ENCODE measurements around the gene TIMMDC1. TPM values are rescaled to one million over a fixed set of nuclear protein-coding genes. Genes with fewer than 3 reads are reported as not detected.

TIMMDC1 gene
- total RNA-seq, 1 donor from 2014 or later: 73.0 TPM

DNA sequence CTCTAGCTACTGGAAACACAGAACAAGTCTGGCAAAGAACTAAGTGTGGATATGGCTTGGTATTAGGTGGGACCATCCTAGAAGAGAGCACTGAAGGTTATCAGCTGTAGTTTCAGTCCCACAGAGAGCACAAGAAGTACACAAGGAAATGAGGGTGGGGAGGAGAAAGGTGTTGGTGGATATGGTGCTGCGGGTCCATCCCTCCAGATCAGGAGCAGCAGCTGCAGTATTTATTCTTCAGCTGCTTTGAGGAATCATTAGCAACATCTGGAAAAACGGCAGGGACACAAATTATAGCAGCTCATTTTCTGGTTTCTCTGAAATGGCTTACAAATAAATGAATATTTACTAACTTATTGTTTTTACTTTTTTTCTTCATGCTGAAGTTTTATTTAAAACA is 32.1 kb downstream of the TIMMDC1 start:
- Mint-ChIP-seq H3K27me3 (no peaks in the 10 kb centered on the region), H3K4me1 (peaks cover 15% of the 10 kb centered on the region), H3K27ac (no peak overlapping the region), H3K9me3 (no peaks in the 10 kb centered on the region), H3K36me3 (ENCODE audit: low read depth) (peaks cover 89% of the 10 kb centered on the region), H3K4me3 (no peak overlapping the region)
- ATAC-seq (ENCODE audit: low read depth) (no peak), DNase-seq (no peak)
- TF ChIP-seq, protein P1, sequence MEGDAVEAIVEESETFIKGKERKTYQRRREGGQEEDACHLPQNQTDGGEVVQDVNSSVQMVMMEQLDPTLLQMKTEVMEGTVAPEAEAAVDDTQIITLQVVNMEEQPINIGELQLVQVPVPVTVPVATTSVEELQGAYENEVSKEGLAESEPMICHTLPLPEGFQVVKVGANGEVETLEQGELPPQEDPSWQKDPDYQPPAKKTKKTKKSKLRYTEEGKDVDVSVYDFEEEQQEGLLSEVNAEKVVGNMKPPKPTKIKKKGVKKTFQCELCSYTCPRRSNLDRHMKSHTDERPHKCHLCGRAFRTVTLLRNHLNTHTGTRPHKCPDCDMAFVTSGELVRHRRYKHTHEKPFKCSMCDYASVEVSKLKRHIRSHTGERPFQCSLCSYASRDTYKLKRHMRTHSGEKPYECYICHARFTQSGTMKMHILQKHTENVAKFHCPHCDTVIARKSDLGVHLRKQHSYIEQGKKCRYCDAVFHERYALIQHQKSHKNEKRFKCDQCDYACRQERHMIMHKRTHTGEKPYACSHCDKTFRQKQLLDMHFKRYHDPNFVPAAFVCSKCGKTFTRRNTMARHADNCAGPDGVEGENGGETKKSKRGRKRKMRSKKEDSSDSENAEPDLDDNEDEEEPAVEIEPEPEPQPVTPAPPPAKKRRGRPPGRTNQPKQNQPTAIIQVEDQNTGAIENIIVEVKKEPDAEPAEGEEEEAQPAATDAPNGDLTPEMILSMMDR (IDR thresholded peaks at IDR 0.05): no peak
- CTCF ChIA-PET: interaction anchor here (0.9 to 1.1 kb wide), 2 partner anchors 133 to 150 kb away, joined by 3 to 4 read pairs; no protein-coding TSS in a partner anchor
- intact Hi-C loops (cut with micrococcal nuclease): no loop called here
- POLR2A ChIA-PET: interaction anchor here (1.0 kb wide), 2 partner anchors 32 to 110 kb away, joined by 3 read pairs; partner anchors contain the start of gene TIMMDC1

GRCh38 chr3:119531151-119531550 is 32.8 kb downstream of the TIMMDC1 start:
- H3K4me1 Mint-ChIP-seq: peaks cover 15% of the 10 kb centered on the region
- no peaks in the 10 kb centered on the region for H3K9me3 Mint-ChIP-seq
- intact Hi-C loops (cut with micrococcal nuclease): no loop called here
- H3K36me3 Mint-ChIP-seq (ENCODE audit: low read depth): peaks cover 86% of the 10 kb centered on the region
- ATAC-seq (ENCODE audit: low read depth) (no peak), DNase-seq (no peak)
- no peaks in the 10 kb centered on the region for H3K27me3 Mint-ChIP-seq
- TF ChIP-seq, protein P1 (IDR thresholded peaks at IDR 0.05): no peak
- POLR2A ChIA-PET: no interaction called here
- CTCF ChIA-PET: interaction anchor here (1.1 kb wide), 1 partner anchor 132 kb away, joined by 3 read pairs; no protein-coding TSS in a partner anchor
- H3K4me3 Mint-ChIP-seq: no peak overlapping the region
- peak overlapping the region; percentile 41 for H3K27ac Mint-ChIP-seq

GRCh38 chr3:119534296-119534695 is 35.9 kb downstream of the TIMMDC1 start:
- H3K9me3 Mint-ChIP-seq: no peaks in the 10 kb centered on the region
- DNase-seq (no peak), ATAC-seq (ENCODE audit: low read depth) (no peak)
- intact Hi-C loops (cut with micrococcal nuclease): no loop called here
- POLR2A ChIA-PET: interaction anchor here (0.7 kb wide), 1 partner anchor 21 kb away, joined by 5 read pairs; no protein-coding TSS in a partner anchor
- CTCF ChIA-PET: no interaction called here
- H3K4me1 Mint-ChIP-seq: peaks cover 38% of the 10 kb centered on the region
- H3K27me3 Mint-ChIP-seq: no peaks in the 10 kb centered on the region
- H3K4me3 Mint-ChIP-seq: no peak overlapping the region
- no peak overlapping the region for H3K27ac Mint-ChIP-seq
- TF ChIP-seq, protein P1 (IDR thresholded peaks at IDR 0.05): no peak
- peaks cover 80% of the 10 kb centered on the region for H3K36me3 Mint-ChIP-seq (ENCODE audit: low read depth)

GRCh38 chr3:119536757-119537156 is 38.4 kb downstream of the TIMMDC1 start:
- H3K27ac Mint-ChIP-seq: no peak overlapping the region
- TF ChIP-seq, protein P1 (IDR thresholded peaks at IDR 0.05): no peak
- intact Hi-C loops (cut with micrococcal nuclease): no loop called here
- H3K9me3 Mint-ChIP-seq: no peaks in the 10 kb centered on the region
- DNase-seq (no peak), ATAC-seq (ENCODE audit: low read depth) (no peak)
- H3K36me3 Mint-ChIP-seq (ENCODE audit: low read depth): peaks cover 79% of the 10 kb centered on the region
- ChIA-PET POLR2A (interaction anchor here (0.7 to 1.2 kb wide), 3 partner anchors 17 to 140 kb away, joined by 3 to 4 read pairs (median 3); partner anchors contain the start of gene COX17), CTCF (interaction anchor here (1.2 kb wide), 1 partner anchor 23 kb away, joined by 5 read pairs; the partner anchor contains the start of gene CD80)
- H3K4me3 Mint-ChIP-seq: no peak overlapping the region
- no peaks in the 10 kb centered on the region for H3K27me3 Mint-ChIP-seq
- peaks cover 54% of the 10 kb centered on the region for H3K4me1 Mint-ChIP-seq

DNA sequence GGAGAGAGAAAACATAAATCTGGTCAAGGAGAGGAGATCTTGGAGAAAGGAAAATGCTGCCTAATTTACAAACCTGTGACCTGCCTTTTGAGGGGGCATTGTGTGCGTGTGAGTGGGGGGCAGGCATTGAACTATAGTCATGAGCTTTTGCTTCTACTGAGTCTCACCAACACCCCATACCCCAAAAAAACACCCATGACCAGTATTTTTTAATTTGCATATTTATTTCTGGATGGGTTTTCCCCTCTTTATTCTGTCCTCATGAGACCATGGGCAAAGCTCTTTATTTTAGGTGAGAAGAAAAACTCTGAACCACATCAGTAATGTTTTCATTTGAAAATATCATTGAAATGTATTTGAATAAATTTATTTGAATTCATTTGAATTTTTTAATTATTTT is 40.4 kb downstream of the TIMMDC1 start:
- CTCF ChIA-PET: interaction anchor here (1.0 to 1.2 kb wide), 2 partner anchors 21 to 298 kb away, joined by 3 to 4 read pairs; partner anchors contain the start of gene CD80
- TF ChIP-seq, protein P1 (IDR thresholded peaks at IDR 0.05): no peak
- Mint-ChIP-seq H3K4me1 (peaks cover 63% of the 10 kb centered on the region), H3K9me3 (no peaks in the 10 kb centered on the region), H3K4me3 (peak overlapping the region; percentile 42), H3K27ac (peak overlapping the region; percentile 89), H3K27me3 (no peaks in the 10 kb centered on the region), H3K36me3 (ENCODE audit: low read depth) (peaks cover 77% of the 10 kb centered on the region)
- POLR2A ChIA-PET: interaction anchor here (0.7 to 2.4 kb wide), 15 partner anchors 11 to 557 kb away, joined by 3 to 20 read pairs (median 6); partner anchors contain the start of genes ADPRH, CD80, COX17 and TIMMDC1
- DNase-seq (no peak), ATAC-seq (ENCODE audit: low read depth) (peak; percentile 82)
- intact Hi-C loops (cut with micrococcal nuclease): loop anchor here (1.0 to 2.0 kb wide), 4 partner anchors 12 to 40 kb away; partner anchors contain the start of genes CD80 and TIMMDC1
